BLaER1 (cell line): ENCODE measurements around the gene ERF.
A peak's percentile ranks its signal among the peaks of the same experiment; 100 is the strongest.

Experiments used
- H3K27ac ChIP-seq: shearing (Covaris generic); formaldehyde crosslinking; 2 replicates; pipeline ENCODE4 v1.8.1; 2022
- H3K27me3 ChIP-seq: shearing (Covaris generic); formaldehyde crosslinking; 2 replicates; pipeline ENCODE4 v1.8.1; 2022
- H3K36me3 ChIP-seq: shearing (Covaris generic); formaldehyde crosslinking; 2 replicates; pipeline ENCODE4 v1.8.1; 2022
- H3K4me1 ChIP-seq: shearing (Covaris generic); formaldehyde crosslinking; 2 replicates; pipeline ENCODE4 v1.8.1; 2022
- H3K4me2 ChIP-seq: shearing (Covaris generic); formaldehyde crosslinking; 2 replicates; pipeline ENCODE4 v1.8.1; 2022
- H3K4me3 ChIP-seq: shearing (Covaris generic); formaldehyde crosslinking; 2 replicates; pipeline ENCODE4 v1.8.1; 2022
- H3K9ac ChIP-seq: shearing (Covaris generic); formaldehyde crosslinking; 2 replicates; pipeline ENCODE4 v1.8.1; 2022
- H3K9me3 ChIP-seq: shearing (Covaris generic); formaldehyde crosslinking; 2 replicates; pipeline ENCODE4 v1.8.1; 2022
- H4K20me1 ChIP-seq: shearing (Covaris generic); formaldehyde crosslinking; 2 replicates; pipeline ENCODE4 v1.8.1; 2022
- Cebpa-rat ChIP-seq: shearing (Covaris generic); IDR thresholded peaks from 2 replicates; pipeline ENCODE4 v1.8.1; 2022

ERF gene

DNA sequence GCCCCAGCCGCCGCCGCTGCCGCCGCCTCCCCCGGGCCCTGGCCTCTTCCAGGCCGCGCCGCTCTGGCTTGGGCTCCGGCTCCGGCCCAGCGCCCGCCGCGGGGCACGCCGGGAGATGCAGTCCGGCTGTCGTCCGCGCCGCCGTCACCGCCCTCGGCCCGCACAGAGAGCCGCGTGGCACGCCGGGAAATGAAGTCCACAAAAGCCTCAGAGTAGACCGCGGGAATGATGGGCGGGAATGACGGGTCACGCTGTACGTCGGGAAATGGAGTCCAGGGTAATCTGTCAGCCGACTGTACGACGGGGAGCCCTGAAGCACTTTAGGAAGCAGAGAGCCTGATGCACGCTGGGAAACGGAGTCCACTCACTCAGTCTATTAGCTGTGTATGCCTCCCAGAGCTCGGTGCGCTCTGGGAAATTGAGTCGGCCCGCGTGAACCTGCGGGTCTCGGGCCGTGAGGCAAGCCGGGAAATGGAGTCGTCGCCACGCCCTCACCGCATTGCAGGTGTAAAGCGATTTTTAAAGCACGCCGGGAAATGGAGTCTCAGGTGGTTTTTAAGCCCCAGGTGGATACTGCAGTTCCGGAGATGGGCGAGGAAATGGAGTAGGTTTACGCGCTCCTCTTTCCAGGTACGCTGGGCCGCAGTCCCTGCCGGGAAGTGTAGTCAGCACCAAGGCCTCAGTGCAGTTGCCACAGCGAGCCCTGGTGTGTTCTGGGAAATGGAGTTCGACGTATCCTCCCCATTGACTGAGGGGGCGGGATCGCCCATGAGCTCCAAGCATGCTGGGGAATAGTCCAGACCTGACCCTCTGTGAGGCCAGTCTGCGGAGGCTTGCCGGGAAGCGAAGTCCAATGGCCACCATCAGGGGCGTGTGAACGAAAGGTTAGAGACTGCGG lies 12.2 kb downstream of the ERF start, which contains the start of gene GSK3A:
TSS of gene GSK3A (minus strand) at position 91 of the 898 bp plus-strand sequence. CDS start 137 bp downstream, outside the sequence.
- Histone ChIP-seq H3K4me1 (peaks cover 58% of the 10 kb centered on the region), H3K9ac (peak within 1 kb of the TSS; percentile 99), H3K27me3 (no peaks in the 10 kb centered on the region), H3K4me3 (peak within 1 kb of the TSS; percentile 96), H3K9me3 (no peaks in the 10 kb centered on the region), H3K4me2 (peak within 1 kb of the TSS; percentile 99), H3K36me3 (peaks cover 40% of the 10 kb centered on the region), H3K27ac (peak within 1 kb of the TSS; percentile 94), H4K20me1 (peaks cover 49% of the 10 kb centered on the region)
- no peak for TF ChIP-seq Cebpa-rat

DNA sequence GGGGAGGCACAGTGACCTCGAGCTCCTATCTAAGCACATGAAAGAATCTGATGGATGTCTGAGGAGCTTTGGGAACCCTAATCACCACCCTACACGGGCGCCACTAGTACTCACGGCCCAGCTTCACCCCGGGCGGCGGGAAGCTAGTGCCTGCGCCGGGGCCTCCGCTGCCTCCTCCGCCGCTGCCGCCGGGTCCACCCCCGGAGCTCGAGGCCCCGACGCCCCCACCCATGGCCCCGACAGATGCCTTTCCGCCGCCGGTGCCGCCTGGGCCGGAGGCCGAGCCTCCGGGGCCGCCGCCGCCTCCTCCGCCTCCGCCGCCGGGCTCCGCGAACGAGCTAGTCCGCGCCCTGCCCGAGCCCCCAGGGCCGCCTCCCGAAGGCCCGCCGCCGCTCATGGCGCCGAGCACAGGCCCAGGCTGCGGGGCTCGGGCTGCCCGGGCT lies 12.8 kb downstream of the ERF start:
- Histone ChIP-seq H3K27ac (peak overlapping the region; percentile 94), H3K4me1 (peaks cover 57% of the 10 kb centered on the region), H3K27me3 (no peaks in the 10 kb centered on the region), H3K4me2 (peak overlapping the region; percentile 99), H3K36me3 (peaks cover 46% of the 10 kb centered on the region), H4K20me1 (peaks cover 54% of the 10 kb centered on the region), H3K9me3 (no peaks in the 10 kb centered on the region), H3K4me3 (peak overlapping the region; percentile 96), H3K9ac (peak overlapping the region; percentile 99)
- no peak for TF ChIP-seq Cebpa-rat

DNA sequence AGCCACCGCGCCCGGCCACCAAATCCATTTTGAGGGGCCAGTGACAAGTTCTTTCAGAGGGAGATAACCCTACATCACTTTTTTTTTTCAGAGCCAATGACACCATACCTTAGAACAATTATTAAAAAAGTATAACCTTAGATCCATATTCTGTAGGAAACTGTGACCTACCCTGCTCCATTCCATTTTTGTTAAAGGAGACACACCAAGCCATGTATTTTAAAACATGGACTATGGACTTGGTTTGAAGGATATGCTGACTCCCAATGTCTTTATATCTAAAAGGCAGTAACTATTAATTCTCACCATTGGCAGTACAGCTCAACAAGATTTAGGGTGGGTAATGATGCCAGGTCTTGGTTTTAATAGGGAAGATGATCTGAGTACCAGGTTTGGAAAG lies 13.6 kb downstream of the ERF start:
- peak overlapping the region; percentile 96 for H3K4me3 ChIP-seq
- peaks cover 55% of the 10 kb centered on the region for H4K20me1 ChIP-seq
- H3K4me2 ChIP-seq, result peak overlapping the region; percentile 99
- no peaks in the 10 kb centered on the region for H3K27me3 ChIP-seq
- H3K27ac ChIP-seq, result peak overlapping the region; percentile 94
- peak overlapping the region; percentile 99 for H3K9ac ChIP-seq
- TF ChIP-seq Cebpa-rat, result no peak
- peaks cover 49% of the 10 kb centered on the region for H3K4me1 ChIP-seq
- H3K36me3 ChIP-seq, result peaks cover 49% of the 10 kb centered on the region
- H3K9me3 ChIP-seq, result no peaks in the 10 kb centered on the region

DNA sequence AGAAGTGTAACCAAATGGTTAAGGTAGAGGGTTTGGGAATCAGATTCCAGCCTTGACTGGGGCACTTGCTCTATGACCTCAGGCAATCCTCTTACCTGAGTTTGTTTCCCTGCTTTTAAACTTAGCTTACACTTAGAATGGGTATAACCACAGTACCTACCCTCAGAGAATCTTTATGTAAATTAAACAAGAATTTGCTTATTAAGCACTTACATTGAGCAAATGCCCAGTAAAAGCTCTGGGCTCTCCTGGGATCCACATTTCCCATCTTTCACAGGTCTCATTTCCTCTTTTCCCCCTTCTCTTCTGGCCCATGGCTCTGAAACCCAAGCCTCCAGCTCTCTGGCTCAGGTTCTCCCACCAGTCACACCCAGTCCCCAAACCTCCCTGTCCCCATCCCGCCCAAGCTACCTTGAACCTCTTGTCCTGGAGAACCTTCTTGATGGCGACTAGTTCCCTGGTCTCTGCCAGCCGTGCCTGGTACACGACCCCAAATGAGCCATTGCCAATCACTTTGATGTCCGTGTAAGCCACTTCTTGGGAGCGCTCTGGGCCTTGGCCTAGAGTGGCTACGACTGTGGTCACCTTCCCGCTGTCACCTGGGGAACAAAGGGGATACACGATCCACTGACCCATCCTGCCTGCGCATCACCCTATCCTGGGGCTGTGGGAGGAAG lies 15.2 kb downstream of the ERF start:
- Histone ChIP-seq H3K27ac (no peak overlapping the region), H3K9ac (no peak overlapping the region), H3K4me2 (peak overlapping the region; percentile 99; the same call in 1 of the 2 replicates), H3K4me1 (peaks cover 34% of the 10 kb centered on the region), H3K4me3 (no peak overlapping the region), H3K9me3 (no peaks in the 10 kb centered on the region), H3K27me3 (no peaks in the 10 kb centered on the region), H3K36me3 (peaks cover 63% of the 10 kb centered on the region), H4K20me1 (peaks cover 71% of the 10 kb centered on the region)
- TF ChIP-seq Cebpa-rat, result no peak

DNA sequence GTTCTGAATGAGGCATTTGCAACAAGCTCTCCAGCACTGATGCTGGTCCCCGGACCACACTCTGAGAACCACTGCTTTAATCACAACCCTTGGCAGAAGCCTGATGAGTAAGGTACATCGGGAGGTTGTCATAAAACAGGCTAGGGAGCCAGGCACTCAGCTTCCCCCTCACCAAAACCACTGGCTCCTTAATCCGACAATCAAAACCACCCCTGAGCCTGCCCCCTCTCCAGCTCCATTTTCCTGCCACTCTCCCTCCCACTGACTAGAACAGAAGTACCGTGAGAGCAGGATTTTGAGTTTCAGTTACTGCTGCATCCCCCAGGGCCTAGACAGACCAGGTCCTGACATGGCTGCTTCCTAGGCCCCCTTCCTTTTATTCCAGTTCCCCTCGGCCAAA lies 19.7 kb downstream of the ERF start:
- Histone ChIP-seq H3K4me3 (no peak overlapping the region), H3K4me2 (no peak overlapping the region), H4K20me1 (peaks cover 96% of the 10 kb centered on the region), H3K27me3 (no peaks in the 10 kb centered on the region), H3K36me3 (peaks cover 98% of the 10 kb centered on the region), H3K4me1 (peaks cover 18% of the 10 kb centered on the region), H3K9ac (0 out of 2 replicates have a peak overlapping the region, but pooled peaks have one; percentile 19), H3K9me3 (no peaks in the 10 kb centered on the region), H3K27ac (no peak overlapping the region)
- TF ChIP-seq Cebpa-rat, result no peak

DNA sequence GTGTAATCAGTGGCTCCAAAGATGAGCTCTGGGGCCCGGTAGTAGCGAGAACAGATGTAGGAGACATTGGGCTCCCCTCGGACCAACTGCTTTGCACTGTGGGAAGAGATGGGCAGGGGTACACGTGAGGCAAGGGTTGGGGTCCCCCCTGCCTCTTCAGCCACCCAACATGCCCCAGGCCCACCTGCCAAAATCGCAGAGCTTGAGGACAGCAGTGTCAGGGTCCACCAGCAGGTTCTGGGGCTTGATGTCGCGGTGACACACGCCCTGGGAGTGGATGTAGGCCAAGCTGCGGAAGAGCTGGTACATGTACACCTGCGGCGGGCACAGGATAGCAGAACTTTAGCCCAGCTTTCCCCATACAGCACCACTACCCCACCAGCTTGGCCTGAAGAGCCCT lies 20.6 kb downstream of the ERF start:
- H3K4me3 ChIP-seq, result no peak overlapping the region
- peaks cover 98% of the 10 kb centered on the region for H3K36me3 ChIP-seq
- H3K9me3 ChIP-seq, result no peaks in the 10 kb centered on the region
- no peak overlapping the region for H3K9ac ChIP-seq
- peaks cover 10% of the 10 kb centered on the region; the same call in 1 of the 2 replicates for H3K4me1 ChIP-seq
- no peak overlapping the region for H3K4me2 ChIP-seq
- no peak for TF ChIP-seq Cebpa-rat
- no peaks in the 10 kb centered on the region for H3K27me3 ChIP-seq
- no peak overlapping the region for H3K27ac ChIP-seq
- H4K20me1 ChIP-seq, result peaks cover 96% of the 10 kb centered on the region

DNA sequence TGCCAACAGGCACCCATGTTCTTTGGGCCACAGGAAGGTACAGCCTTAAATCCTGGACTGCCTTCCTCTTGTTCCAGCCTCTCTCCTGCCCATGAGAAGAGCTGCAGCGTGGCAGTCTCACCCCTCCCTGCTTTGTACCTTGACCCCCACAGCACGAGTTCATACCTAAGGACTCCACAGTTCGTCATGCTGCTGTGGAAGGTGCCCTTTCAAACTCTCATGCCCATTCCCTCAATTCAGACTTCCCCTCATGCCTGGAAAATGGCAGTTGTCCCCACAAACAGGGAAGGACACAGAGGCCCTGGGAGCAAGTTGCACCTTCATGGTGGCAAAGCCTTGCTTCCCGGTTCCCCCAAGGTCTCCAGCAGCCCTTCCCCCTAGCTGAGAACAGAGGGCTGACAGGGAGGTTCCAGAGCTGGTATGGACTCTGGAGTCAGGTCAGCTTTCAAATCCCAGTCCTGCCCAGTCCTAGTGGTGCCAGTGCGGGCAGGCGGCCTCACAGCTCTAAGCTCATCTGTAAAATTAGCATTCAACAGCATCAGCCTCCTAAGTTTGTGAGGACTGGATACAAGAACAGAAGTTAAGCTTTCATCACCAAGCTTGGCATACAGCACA lies 21.1 kb downstream of the ERF start:
- Histone ChIP-seq H3K27ac (no peak overlapping the region), H3K36me3 (peaks cover 98% of the 10 kb centered on the region), H3K9ac (no peak overlapping the region), H3K27me3 (no peaks in the 10 kb centered on the region), H4K20me1 (peaks cover 96% of the 10 kb centered on the region), H3K9me3 (no peaks in the 10 kb centered on the region), H3K4me1 (peaks cover 10% of the 10 kb centered on the region; the same call in 1 of the 2 replicates), H3K4me2 (no peak overlapping the region), H3K4me3 (no peak overlapping the region)
- TF ChIP-seq Cebpa-rat, result no peak

DNA sequence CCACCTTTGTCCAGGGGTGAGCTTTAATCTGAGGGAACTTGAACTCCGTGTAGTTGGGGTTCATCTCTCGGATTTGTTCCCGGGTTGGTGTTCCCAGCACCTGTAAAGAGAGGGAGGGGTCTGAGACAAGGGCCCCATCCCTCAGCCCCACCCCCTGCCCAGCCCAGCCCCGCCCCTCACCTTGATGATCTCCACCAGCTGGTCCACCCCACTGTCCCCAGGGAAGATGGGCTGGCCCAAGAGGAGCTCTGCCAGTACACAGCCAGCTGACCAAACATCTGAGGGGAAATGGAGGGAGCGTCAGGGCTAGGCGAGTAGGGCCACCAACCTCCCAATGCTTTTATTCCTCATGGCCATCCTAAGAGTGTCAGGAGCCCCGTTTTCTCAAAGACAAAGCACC lies 21.8 kb downstream of the ERF start:
- H3K36me3 ChIP-seq, result peaks cover 98% of the 10 kb centered on the region
- no peaks in the 10 kb centered on the region for H3K9me3 ChIP-seq
- no peak overlapping the region for H3K9ac ChIP-seq
- H3K27ac ChIP-seq, result no peak overlapping the region
- H3K27me3 ChIP-seq, result no peaks in the 10 kb centered on the region
- H4K20me1 ChIP-seq, result peaks cover 96% of the 10 kb centered on the region
- H3K4me2 ChIP-seq, result no peak overlapping the region
- peaks cover 10% of the 10 kb centered on the region; the same call in 1 of the 2 replicates for H3K4me1 ChIP-seq
- H3K4me3 ChIP-seq, result no peak overlapping the region
- no peak for TF ChIP-seq Cebpa-rat

DNA sequence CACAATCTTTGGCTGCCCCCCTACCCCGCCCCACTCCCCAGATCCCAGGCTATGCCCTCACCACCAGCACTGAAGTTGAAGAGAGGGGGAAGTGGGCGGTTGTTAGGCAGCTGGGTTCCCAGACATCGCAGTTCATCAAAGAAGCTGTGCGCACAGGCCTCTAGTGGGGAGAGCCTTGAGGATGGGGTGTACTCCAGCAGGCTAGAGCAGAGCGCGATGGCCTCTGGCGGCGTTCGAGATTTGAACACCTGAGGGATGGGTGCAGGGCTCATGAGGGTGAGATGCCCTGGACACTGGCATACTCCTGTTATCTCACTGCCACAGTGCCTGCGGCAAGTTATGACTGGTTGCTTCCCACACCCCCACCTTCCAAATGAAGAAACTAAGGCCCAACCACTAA lies 22.5 kb downstream of the ERF start:
- Histone ChIP-seq H3K4me3 (no peak overlapping the region), H3K27ac (no peak overlapping the region), H3K4me1 (peaks cover 10% of the 10 kb centered on the region; the same call in 1 of the 2 replicates), H3K36me3 (peaks cover 98% of the 10 kb centered on the region), H3K9ac (no peak overlapping the region), H3K4me2 (no peak overlapping the region), H4K20me1 (peaks cover 96% of the 10 kb centered on the region), H3K9me3 (no peaks in the 10 kb centered on the region), H3K27me3 (no peaks in the 10 kb centered on the region)
- TF ChIP-seq Cebpa-rat, result no peak
